M059J (cell line): ENCODE results near the gene GALNT18. TPM values are rescaled to one million over a fixed set of nuclear protein-coding genes. Genes with fewer than 3 reads are reported as not detected.

Experiments used
- DNase-seq: peaks from one replicate; pipeline ENCODE4 v3.0.0-alpha.2; 2012; ENCODE audit warnings: low read depth
- total RNA-seq: library from RNA; depleted of rRNA; stranded (reverse); fragments of >200 nt; shearing (Covaris generic); gene quantifications from 2 replicates; pipeline ENCODE4 v1.2.3, GENCODE V29; 2014

GALNT18 gene
- total RNA-seq, 1 experiment from 2014 or later, result 0.64 TPM

GRCh38 chr11:11532574-11532973, 89.2 kb downstream of the GALNT18 start:
- no peak for DNase-seq

DNA sequence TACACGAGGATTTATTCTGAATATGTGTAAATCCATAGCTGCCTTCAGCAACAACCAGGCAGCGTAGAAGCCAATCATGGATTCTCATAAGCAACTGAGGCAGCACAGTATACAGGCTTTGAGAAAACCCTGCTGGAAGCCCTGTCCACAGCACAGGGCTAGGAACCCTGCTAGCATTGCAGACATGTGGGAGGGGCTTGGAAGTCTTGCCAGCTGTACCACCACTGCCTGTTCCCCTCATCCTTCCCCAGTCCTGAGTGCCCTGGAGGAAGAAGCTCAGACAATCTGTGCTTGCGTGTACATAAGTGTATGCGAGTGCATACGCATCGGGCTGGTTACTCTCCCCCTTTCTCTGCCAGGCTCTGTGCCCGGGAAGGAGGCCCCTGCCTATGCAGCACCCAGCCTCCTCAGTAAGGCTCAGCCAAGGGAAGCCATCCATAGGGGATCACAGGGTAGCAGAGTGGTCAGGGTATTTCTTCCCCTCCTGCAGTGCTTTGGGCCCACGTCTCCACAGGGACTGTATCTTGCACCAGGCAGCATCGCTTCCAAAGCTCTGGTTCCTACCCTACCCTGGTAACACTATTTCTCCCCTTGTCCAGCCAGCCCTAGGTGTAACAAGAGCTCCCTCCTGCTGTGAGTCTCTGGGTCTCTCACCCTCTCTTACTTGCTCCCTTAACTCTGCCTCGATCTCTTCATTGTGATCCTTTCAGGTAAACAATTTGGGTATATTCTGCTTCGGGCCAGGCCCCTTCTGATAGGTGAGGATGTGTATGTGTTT, 90.5 kb downstream of the GALNT18 start:
- no peak for DNase-seq

DNA sequence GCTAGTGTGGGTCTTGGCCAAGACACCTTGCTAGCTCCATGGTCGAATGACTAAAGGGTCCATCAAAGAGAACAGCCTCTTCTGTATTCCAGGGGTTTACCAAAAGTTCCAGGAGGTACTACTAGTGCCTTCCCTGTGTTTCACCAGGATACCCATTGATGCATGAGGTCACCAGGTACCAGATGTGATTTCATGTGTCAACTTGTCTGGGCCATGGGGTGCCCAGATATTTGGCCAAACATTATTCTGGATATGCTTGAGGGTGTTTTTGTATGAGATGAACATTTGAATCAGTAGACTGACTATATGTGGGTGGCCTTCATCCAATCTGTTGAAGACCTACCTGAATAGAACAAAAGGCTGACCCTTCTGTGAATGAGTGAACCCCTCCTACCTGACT, 92.8 kb downstream of the GALNT18 start:
- no peak for DNase-seq

DNA sequence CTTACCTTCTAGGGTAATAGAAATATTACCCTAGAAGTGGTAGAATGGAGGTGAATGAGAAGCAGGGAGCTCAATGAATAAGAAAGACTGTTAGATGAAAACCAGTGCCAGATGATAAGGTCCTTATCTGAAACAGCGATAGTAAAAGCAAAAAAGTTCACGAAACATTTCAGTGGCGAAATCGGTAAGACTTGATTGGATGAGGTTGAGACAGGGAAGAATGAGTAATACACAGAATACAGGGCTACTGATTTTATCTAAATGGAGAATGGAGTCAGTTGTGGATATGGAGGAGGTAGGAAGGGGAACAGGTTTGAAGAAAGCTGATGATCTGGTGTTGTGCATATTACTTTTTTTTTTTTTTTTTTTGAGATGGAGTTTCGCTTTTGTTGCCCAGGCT, 96.5 kb downstream of the GALNT18 start:
- no peak for DNase-seq

- peak; percentile 26 for DNase-seq
These were observed 97.3 kb downstream of the GALNT18 start for GRCh38 chr11:11524436-11525061.

DNA sequence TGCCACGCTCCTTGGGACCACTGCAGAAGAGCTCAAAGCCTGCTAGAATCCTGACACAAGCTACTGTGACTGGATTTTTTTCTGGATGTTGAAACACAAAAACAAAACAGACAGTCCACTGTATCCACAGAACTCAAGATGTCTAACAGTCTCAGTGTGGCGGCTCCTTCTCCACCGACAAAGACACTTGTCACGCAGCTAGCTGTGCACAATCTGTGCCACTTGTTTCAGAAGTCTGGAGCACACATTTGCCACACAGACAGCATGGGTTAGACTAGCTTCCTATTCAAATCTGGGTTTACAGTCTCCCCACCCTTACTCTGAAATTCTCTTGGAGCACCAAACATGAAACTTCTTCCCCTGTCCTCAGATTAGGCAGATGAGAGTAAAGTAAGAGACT, 99.2 kb downstream of the GALNT18 start:
- DNase-seq, result no peak

GRCh38 chr11:11521306-11522002, 100.4 kb downstream of the GALNT18 start:
- no peak for DNase-seq

- DNase-seq, result no peak
These were observed 101.4 kb downstream of the GALNT18 start for GRCh38 chr11:11520231-11521015.

GRCh38 chr11:11519184-11519583, 102.6 kb downstream of the GALNT18 start:
- peak; percentile 16 for DNase-seq

DNA sequence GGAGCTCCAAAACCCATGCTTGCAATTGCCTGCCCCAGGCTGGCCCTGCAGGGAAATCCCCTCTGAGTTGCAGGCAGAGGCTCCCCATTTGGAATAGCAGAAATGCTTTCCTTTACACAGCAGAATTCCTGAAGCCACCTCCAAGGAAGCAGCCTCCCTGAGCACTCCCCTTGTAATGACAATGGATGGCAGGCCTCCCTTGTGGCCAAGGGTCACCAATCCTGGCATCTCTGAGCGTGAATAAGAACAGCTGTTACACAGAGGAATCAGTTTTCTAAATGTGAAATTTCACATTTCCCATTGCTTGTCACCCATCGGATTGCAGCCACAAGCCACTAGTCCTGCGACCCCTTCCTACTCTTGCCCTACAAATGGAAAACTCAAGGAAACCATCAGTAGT, 107.6 kb downstream of the GALNT18 start:
- no peak for DNase-seq

DNA sequence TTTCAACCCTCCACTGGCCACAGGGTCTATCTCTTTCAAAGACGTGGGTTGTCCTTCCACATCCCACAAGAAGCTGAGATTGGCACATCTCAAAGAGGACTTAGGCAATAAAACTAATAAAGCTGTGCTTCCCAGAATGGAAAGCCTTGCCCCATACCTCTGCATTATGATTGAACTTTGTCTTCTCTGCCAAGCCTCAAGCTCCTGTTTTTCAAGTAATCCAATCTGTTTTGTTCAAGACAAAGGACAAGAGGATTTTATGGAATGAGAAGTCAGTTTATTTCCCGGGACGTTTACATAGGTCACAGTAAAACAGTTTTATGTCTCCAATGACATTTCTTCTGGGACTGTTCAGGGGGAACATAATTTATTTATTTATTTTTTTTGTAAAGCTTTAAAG, 108.4 kb downstream of the GALNT18 start:
- DNase-seq, result no peak

GRCh38 chr11:11512929-11513328, 108.9 kb downstream of the GALNT18 start:
- no peak for DNase-seq

DNA sequence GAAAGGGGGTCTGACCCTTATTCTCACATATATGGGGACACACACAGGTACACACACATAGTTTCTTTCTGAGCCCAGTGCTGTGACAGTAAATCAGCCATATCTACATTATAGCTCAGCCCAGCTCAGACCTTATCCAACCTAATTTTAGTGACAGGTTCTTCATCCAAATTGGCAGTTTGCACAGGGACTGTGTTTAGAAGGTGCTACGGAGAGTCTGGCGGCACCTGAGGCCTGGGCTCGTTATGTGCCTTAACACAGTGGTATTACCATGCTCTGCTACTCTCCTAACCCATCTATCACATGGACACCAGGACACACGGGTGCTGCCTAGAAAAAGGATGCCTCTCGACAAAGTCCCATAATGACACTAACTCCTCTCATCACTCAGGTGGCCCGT, 109.3 kb downstream of the GALNT18 start:
- no peak for DNase-seq

GRCh38 chr11:11512090-11512489, 109.7 kb downstream of the GALNT18 start:
- DNase-seq, result no peak

- no peak for DNase-seq
These were observed 110.9 kb downstream of the GALNT18 start for GRCh38 chr11:11510939-11511338.

DNA sequence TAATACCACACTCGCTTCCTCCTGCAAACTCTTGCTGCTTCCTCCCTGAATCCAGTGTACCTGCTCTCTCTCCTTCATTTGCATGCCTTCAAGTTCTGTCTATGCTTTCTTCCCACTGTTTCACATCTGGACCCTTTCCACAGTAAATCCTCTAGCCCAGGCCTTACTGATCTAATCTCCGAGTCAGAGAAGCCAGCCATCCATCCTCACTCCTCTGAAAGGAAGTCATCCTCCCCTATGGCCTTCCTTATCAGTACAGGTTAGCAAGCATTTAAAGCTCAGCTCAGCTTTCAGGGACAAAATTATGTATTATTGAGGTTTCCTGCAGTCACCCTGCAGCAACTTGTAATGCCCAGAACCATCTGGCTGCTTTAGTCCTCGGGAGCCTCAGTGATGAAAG, 116.1 kb downstream of the GALNT18 start:
- no peak for DNase-seq

GRCh38 chr11:11505190-11505589, 116.6 kb downstream of the GALNT18 start:
- DNase-seq, result no peak

DNA sequence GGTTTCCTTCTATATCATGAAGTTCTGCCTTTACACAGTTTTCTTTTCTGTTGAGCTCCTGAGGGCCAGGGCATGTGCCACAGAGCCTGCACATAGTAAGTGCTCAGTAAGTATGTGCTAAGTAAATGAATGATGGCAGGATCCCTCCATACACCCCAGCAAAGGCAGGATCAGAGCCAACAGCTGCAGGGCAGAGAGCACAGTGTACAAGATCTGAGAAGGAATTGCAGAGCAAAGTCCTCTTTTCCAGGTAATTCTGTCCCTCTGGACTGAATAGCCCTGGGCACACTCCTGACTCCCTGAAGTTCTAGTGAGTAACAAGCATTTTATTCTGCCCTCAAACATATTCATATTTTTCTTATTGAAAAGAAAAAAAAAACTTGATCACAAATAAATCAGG, 117.7 kb downstream of the GALNT18 start:
- no peak for DNase-seq

DNA sequence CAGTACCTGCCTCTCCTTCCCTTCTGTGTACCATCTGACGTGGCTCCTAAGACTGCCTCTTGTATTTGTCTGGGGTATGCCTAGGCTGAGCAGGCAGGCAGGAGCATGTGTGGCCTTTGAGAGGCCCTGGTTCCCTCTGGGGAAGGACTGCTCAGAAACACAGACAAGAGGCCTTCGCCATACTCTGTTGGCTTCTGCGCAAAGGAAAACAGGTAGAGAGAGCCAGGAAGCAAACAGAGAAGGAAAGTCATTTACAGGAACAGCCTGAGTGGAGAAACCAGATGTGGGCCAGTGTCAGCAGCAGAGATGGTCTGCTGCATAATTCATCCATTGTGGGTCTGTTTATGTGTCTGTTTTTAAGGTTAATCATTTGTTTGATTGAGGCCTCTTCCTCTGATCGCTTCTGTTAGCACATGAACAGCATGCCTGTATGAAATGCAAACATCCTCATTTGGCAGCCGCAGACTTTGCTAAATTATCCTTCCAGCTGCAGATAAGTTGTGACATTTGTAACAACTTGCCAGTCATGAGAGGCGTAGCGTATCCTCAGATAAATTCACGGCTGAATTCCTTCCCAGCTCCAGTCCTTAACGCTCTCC, 119.4 kb downstream of the GALNT18 start:
- DNase-seq, result no peak

DNA sequence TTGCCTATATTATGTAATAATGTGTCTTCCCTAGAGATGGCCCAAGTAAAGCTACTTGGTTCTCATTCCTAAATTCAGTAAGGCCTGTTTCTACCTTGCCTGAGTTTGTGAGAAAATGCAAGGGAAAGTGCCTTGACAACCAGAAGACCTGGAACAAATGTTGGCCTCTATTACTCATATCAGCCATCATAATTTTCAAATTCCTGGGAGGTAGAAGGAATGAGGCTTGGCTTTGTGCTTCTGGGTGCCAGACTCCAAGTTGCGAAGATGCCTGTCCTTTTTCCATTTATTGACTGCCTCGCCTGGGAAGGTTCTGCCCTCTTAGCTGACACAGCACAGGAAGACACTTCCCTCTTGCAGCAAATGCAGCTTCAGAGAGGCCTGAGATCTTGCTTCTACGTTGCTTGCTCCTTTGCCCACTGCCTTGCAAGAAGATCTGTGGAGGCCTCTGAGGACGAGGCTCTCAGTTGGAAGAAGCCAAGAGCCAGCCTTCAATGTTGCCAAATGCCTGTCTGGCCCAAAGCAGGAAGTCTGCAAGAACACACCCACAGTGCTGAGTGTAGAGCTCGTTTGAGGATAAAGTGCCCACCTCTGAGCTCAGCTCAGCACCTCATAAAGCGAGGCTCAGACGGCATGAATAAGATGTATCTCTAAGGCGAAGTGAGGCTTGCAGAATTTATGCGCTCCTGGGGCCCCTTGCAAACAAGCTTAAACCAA, 120.1 kb downstream of the GALNT18 start:
- no peak for DNase-seq
